NCI-H1048 (cell line): Measurements from ENCODE around the gene YAE1.
"Not testable (repeated sequence)": the region's sequence is repeated elsewhere in the genome, so short reads cannot be mapped to it uniquely, and the experiment has no call there.

Experiments used
- DNase-seq: peaks from one replicate; lab custom pipeline; 2025; lab: John Stamatoyannopoulos, UW

The YAE1 gene

DNA sequence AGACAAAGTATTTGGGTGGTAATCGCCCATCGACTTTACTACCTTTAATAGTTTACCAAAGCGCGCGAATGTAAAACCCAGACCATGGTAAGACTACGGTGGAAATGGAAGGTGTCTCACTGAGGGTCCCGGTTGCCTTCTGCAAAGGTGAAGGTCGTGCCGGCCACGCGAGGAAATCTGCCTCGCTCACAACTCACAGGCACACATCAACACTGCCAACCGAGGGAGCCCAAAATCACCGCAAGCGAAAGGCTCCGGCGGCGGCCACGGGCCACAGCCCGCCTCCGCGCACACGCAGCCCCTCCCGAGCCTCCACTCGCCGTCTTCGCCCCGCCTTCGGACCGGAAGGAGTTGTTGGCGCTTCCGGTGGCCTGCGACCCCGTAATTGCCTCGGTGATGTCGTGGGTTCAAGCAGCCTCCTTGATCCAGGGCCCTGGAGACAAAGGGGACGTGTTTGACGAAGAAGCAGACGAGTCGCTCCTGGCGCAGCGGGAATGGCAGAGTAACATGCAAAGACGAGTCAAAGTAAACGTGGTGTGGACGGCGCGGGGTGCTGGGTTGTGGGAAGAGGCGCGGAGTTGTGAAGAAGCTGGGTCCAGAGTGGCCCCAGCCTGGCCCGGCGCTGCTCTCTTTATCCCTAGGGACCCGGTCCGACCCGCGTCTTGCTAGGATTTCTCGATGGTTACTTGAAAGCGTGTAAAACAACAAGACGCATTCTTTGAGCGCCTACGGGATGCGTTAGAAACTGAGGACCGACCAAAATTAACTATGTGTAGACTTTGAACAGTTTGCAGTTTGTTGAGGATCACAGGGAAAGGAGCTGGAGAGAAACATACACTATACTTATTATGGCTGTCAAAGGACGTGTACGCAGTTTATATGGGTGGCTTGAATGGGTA lies at the start of gene YAE1:
TSS of gene YAE1 (plus strand) at position 382 of the 899 bp plus-strand sequence. CDS start at position 397, 15 bp downstream.
- peak; percentile 21 for DNase-seq

DNA sequence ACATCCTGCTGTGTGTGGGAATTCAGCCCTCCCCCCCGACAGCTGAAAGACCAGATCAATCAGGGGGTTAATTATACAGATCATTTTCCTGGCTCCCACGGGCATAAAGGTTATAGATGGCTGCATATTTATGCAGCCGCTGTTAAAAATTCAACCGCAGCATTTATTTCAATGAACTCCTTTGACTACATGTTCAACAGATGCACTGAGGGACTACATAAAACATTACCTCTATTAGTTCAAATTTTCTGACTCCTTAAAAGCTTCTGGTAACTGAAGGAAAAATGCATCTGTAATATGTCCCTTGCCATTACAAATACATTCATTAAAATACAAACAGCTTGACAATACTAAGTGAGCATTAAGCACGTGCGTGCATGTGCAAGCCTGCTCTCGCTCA lies 49.7 kb upstream of the YAE1 start:
- no peak for DNase-seq

DNA sequence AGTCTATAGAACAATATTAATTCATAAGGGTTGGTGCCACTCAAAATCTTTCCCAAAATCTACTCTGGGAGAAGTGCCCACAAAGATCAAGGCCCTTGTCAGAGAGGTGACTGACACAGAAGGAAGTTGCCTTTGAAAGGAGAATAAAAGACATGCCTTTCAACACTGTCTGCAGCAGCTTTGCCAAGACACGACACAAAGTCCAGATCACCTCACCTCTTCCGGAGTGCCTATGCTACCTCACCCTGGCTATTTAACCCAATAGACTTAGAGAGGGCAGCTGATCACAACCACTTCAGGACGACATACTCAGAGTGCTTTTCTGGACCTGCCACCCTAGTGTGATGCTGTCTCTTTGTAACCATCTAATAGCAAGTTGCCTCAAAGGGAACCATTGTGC lies 49.0 kb upstream of the YAE1 start:
- no peak for DNase-seq

- DNase-seq: no peak
These were observed 40.3 kb upstream of the YAE1 start for GRCh38 chr7:39525926-39526325.

DNA sequence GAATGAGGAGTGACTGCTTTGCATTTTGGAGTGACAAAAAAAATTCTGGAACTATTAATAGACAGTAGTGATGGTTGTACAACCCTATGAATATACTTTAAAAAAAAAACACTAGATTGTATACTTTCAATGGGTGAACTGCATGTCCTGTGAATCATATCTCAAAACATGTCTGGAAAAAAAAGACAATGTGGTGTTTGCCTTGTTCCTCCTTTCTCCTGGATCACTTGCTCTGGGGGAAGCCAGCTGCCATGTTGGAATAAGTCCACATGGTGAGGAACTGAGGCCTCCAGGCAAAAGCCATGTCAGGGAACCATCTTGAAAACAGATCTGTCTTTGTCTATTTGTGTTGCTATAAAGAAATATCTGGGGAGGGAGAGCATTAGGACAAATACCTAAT lies 39.5 kb upstream of the YAE1 start:
- no peak for DNase-seq

DNA sequence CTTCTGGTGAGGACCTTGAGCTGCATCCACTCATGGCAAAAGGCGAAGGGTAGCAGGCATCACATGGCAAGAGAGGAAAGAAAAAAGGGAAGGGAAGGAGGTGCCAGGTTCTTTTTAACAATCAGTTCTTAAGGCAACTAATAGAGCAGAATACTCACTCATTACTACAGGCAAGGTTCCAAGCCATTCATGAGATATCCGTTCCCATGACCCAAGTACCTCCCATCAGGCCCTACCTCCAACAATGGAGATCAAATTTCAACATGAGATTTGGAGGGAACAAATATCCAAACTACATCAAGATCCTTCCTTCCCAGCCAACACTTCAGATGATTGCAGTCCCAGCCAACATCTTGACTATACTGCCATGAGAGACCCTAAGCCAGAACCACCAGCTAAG lies 38.9 kb upstream of the YAE1 start:
- DNase-seq: no peak

GRCh38 chr7:39527951-39528350 lies 38.3 kb upstream of the YAE1 start:
- DNase-seq: no peak

DNA sequence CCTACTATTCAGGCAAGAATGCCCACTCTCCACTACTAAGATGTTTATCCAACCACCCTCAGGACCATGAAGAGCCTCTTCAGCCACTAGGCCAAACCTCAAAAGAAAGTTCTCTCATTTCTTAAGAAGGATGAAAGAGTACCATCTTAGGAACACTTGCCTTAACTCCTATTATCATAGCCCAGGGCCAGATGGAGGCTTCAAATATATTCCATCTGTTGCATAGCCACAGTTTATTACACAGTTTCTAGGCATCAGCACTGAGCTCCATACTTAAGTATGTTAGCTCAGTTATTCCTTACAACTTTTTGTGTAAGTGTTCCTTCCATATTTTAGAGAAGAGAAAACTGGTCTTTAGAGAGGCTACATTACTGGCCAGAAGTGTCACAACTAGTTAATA lies 37.4 kb upstream of the YAE1 start:
- DNase-seq: no peak

DNA sequence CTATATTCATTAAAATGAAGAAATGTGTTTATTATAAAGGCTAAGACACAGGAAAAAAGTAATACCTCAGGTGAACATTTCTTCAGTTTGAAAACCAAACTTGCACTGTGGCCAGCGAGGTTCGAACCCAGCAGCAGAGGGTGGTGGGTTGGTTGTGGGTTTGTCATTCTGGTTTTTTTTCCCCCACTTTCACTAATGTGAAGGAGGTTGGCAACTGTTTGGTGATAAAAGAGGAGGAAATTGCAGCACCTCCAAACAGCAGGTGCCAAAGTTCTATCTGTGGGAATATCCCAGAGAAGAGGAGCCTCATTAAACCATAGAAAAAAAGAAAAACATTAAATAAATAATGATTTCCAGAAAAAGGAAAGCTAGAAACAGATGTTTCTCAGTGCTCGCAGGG lies 36.6 kb upstream of the YAE1 start:
- no peak for DNase-seq

DNA sequence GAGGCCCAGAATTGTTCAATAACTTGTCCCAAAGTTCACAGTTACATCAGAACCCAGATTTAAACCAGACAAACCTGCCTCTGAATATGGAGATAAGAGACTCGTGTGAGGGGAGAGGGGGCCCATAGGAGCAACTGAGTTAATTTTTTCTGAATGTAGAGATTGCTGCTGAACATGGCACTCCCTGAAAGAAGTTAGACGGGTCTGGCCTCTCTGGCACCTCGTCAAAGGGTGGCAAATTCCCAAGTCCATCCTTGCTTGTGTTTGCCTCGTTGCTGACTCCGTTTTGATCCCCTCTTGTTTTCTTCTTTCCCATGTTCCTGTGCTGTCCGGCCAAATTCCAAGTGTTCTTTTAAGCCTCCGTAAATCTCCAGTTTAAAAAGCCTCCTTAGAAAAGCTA lies 35.2 kb upstream of the YAE1 start:
- DNase-seq: no peak

DNA sequence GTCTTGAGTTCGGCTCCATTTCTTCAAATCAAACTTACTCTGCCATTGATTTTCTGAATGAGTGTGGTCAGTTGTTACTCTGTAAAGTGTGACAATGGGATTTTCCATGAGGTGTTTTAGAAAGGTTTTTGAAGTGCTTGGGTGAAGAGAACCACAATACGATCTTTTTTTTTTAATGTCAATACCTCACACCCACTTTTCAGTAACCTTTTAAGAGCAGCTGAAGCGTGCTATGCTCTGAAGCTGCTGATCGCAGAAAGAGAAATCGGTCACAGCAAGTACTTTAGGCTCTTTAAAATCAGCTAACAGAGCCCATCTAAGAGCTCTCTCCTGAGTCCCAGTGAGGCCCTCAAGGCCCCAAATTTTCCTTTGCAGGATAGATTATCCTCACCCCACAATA lies 34.4 kb upstream of the YAE1 start:
- DNase-seq: no peak

DNA sequence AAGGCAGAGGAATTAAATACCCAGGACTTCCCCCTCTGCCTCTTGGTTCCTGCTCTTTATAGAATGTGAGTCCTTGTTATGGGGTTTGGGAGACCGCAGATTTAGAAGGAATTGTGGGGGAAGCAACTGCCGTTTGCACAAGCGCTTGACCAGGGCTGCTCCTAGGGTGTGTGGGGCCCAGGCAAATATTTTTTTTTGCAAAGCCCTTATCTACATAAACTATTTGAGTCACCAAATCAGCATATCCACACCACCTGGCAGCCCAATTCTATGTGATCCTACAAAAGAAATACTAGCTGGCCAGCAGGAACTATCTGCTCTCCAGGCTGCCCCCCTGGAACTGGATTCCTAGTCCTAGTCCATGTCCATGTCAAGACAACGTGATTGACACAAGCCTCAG lies 33.4 kb upstream of the YAE1 start:
- DNase-seq: no peak

DNA sequence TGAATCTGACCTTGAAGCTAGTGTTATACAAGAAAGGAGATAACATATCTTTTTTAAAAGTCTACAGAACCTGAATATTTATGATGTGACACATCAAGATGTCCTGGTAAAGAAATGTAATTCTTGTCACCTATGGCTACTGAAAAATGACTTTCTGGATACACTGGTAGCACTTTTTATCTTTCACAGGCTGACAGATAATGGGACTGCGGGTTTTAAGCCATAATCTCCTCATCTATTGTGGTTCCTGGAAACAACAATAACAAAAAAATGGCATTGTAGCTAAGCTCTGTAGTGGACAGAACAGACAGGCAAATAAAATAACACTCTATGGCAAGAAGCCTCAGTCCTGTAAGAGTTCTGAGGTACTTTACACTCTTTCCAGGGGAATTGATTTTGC lies 31.6 kb upstream of the YAE1 start:
- no peak for DNase-seq

- no peak for DNase-seq
These were observed 31.1 kb upstream of the YAE1 start for GRCh38 chr7:39535064-39535463.

DNA sequence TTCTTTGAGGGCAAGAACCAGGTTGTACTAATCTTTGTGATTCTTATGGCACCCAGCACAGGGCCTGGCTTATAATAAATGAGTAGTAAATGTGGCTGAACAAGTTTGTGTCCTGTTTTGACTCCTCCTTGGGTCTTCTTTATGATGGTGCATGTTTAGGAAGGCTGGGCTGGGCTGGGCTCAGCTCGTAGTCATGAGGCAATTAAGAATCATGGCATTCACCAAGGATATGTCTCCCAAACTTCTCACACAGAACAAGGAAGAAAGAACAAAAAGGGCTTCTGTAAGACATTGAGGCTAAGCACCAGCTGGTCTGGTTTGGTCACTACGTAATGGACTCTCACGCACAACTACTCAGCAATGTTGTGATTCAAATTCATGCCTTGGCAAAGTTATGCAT lies 30.5 kb upstream of the YAE1 start:
- DNase-seq: no peak

- DNase-seq: no peak
These were observed 29.3 kb upstream of the YAE1 start for GRCh38 chr7:39536951-39537350.

DNA sequence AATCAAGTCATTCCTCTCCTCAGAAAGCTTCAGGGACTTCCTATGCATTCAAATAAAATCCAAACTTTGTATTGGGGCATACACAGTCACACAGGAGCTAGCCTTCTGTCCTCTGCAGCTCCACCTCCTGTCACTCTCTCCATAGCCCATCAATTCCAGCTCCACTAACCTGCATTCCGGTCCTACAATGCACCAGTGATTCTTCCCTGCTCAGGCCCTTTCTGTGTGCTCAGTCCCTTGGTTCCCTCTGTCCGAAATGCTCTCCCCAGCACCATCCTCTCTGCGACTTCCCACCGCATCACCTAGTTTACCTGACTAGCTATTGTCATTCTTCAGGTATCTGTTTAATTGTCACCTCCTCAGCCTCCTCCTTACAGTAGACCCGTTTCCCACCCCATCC lies 26.4 kb upstream of the YAE1 start:
- DNase-seq: no peak

GRCh38 chr7:39540320-39540719 lies 25.9 kb upstream of the YAE1 start:
- no peak for DNase-seq

GRCh38 chr7:39541511-39541910 lies 24.7 kb upstream of the YAE1 start:
- DNase-seq: no peak

DNA sequence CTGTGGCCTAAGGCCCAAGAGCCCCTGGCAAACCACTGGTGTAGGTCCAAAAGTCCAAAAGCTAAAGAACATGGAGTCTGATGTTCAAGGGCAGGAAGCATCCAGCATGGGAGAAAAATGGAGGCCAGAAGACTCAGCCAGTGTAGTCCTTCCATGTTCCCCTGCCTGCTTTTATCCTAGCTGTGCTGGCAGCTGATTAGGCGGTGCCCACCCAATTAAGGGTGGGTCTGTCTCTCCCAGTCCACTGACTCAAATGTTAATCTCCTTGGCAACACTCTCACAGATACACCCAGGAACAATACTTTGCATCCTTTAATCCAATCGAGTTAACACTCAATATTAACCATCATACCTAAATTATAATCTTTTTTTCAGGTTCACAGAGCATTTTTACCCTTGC lies 21.4 kb upstream of the YAE1 start:
- not testable (repeated sequence) for DNase-seq

DNA sequence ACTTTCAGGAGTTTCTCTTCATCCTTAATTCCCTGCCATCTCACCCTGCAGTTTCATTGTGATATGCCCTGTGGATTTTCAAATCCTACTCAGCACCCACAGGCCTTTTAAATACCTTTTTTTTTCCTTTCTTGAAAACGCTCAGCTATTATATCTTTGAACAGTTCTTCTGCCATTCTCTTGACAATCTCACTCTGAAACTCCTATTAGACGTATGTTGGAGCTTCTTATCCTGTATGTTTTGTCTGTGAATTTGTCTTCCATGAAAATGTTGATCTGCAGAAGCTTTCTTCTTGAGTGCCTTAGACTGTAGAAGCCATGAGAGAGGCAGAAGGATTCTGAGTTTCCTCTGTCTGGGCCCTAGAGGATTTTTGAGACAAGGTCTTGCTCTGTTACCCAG lies 18.9 kb upstream of the YAE1 start:
- no peak for DNase-seq

- DNase-seq: no peak
These were observed 15.8 kb upstream of the YAE1 start for GRCh38 chr7:39550411-39550810.

DNA sequence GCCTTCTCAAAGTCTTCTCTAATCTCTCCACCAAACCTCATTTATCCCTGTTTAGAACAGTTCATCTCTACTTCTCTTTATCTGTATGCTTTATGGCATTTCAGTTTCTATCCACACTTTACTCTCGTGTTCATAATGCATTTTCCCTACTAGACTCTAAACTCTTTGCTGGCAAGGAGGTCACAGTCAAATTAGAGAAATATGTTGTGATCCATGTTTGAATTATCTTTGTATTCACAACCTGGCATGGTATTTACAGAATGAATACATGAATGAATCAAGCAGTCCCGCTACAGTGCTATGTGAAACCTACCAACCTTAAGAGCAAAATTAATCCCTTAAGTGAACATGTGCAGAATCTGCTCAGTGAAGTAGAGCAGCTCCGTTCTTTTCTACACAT lies 12.8 kb upstream of the YAE1 start:
- DNase-seq: no peak

DNA sequence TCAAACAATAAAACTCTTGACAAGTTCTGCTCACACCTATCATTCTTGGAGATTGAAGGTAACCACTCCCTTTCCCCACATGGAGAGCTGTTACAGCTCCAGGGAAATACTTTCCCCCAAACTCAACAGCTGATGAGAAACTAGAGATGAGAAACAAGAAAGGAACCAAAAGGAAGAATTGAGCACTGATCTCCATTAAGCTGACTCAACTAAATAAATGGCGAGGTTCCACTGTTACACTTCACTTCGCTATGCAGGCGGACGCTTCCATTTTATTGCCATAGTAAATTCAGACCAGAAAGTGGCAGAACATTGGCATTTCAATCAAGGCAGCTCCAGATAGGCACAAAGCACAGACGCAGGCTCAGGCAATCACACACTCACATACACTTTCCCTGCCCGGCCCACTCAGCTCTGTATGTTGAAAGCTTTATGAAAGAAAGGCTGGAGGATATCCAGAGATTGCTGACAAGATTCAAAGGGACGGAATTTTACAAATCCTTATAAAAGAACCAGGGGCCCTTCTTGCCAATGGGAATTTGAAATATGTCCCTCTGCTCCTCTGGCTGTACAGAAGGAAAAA lies 11.5 kb upstream of the YAE1 start:
- no peak for DNase-seq
